OCI-LY7 (cell line): Measurements from ENCODE around the gene BAIAP2.

ENCODE experiments used
- EZH2phosphoT487 ChIP-seq: fragments of 200-600 bp; sonication (generic); IDR thresholded peaks from 2 replicates; pipeline ENCODE4 v1.6.1; 2018; ENCODE audit warnings: low read depth, borderline replicate concordance, mild to moderate bottlenecking, mixed run types, antibody characterized with exemption, low read length, moderate library complexity, mixed read lengths
- TF ChIP-seq, protein P1 (sequence below): fragments of 200-600 bp; sonication (generic); conservative IDR thresholded peaks from 2 replicates; pipeline ENCODE4 v1.5.1; 2014; ENCODE audit warnings: mild to moderate bottlenecking, antibody characterized with exemption, low read length, moderate library complexity, mixed read lengths

GRCh38 chr17:81143200-81143527, 108.2 kb downstream of the BAIAP2 start:
- TF ChIP-seq, protein P1, sequence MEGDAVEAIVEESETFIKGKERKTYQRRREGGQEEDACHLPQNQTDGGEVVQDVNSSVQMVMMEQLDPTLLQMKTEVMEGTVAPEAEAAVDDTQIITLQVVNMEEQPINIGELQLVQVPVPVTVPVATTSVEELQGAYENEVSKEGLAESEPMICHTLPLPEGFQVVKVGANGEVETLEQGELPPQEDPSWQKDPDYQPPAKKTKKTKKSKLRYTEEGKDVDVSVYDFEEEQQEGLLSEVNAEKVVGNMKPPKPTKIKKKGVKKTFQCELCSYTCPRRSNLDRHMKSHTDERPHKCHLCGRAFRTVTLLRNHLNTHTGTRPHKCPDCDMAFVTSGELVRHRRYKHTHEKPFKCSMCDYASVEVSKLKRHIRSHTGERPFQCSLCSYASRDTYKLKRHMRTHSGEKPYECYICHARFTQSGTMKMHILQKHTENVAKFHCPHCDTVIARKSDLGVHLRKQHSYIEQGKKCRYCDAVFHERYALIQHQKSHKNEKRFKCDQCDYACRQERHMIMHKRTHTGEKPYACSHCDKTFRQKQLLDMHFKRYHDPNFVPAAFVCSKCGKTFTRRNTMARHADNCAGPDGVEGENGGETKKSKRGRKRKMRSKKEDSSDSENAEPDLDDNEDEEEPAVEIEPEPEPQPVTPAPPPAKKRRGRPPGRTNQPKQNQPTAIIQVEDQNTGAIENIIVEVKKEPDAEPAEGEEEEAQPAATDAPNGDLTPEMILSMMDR = no peak
- no peak for TF ChIP-seq EZH2phosphoT487
